Measurements from ENCODE around the gene GPR137B. TPM values are rescaled to one million over a fixed set of nuclear protein-coding genes. Genes with fewer than 3 reads are reported as not detected.
A peak's percentile ranks its signal among the peaks of the same experiment; 100 is the strongest.

The GPR137B gene
- total and polyA plus RNA-seq, 2 of the 4 experiments (the other 2 are of a cell fraction): 4.5 to 12.3 TPM

GRCh38 chr1:236193184-236193583 is 50.8 kb downstream of the GPR137B start:
- DNase-seq (peak; percentile 53), ATAC-seq (ENCODE audit: low read depth) (no peak; the same call in 1 of the 2 replicates)
- BruUV-seq (replicated peaks): no TSS peak
- Histone ChIP-seq H2AFZ (replicated peaks; ENCODE audit: low read length, poor library complexity) (no peak overlapping the region), H3K23ac (ENCODE audit: low read depth, low read length) (no peak overlapping the region), H2BK5ac (ENCODE audit: low read depth, low read length, poor library complexity, severe bottlenecking) (no peak overlapping the region), H3K56ac (ENCODE audit: extremely low read depth, insufficient read depth, low read length) (no peak overlapping the region), H3K4ac (ENCODE audit: low read depth, low read length) (no peak overlapping the region), H3K36me3 (ENCODE audit: control insufficient read depth, insufficient read depth, low read length) (no peaks in the 10 kb centered on the region), H2BK120ac (ENCODE audit: low read depth, low read length) (no peak overlapping the region), H2BK15ac (ENCODE audit: low read depth, low read length) (no peak overlapping the region), H3K4me3 (ENCODE audit: insufficient read depth, low read depth, low read length) (no peak overlapping the region), H4K8ac (ENCODE audit: low read depth in 2 of 2, low read length in 2 of 2) (no peak overlapping the region), H2BK20ac (ENCODE audit: low read depth, low read length) (no peak overlapping the region), H4K5ac (ENCODE audit: low read depth, low read length) (no peak overlapping the region), H4K91ac (ENCODE audit: insufficient read depth, low read depth, low read length) (no peak overlapping the region), H3K27ac (ENCODE audit: insufficient read depth, low read length) (no peak overlapping the region), H3K9ac (ENCODE audit: low read depth, low read length) (no peak overlapping the region), H3K18ac (ENCODE audit: low read depth, low read length) (no peak overlapping the region), H3K27me3 (ENCODE audit: control insufficient read depth, insufficient read depth, low read length) (no peaks in the 10 kb centered on the region), H3K79me1 (ENCODE audit: low read depth in 1 of 2, low read length in 2 of 2) (no peaks in the 10 kb centered on the region), H3K14ac (replicated peaks; ENCODE audit: low read depth, low read length) (no peak overlapping the region), H2AK5ac (ENCODE audit: low read depth, low read length) (no peak overlapping the region), H4K20me1 (ENCODE audit: insufficient read depth, low read length) (no peaks in the 10 kb centered on the region), H3K9me1 (ENCODE audit: insufficient read depth, low read length) (no peaks in the 10 kb centered on the region), H3K9me3 (ENCODE audit: control insufficient read depth, insufficient read depth, low read length) (no peaks in the 10 kb centered on the region), H2AK9ac (replicated peaks; ENCODE audit: low read depth, low read length, poor library complexity) (no peak overlapping the region), H3K4me2 (ENCODE audit: low read depth, low read length) (no peak overlapping the region), H3K4me1 (ENCODE audit: control insufficient read depth, insufficient read depth, low read length) (no peaks in the 10 kb centered on the region)
- WGBS, 2 experiments (ENCODE audit: extremely low coverage in 2 of 2, insufficient read length in 1 of 2): no CpG with 5 or more reads among the region's 2 CpGs
- dilution Hi-C loops (cut with HindIII; ENCODE audit: low sequenced_read_pairs, unreplicated experiment): no loop called here
- TF ChIP-seq MAFK (IDR thresholded peaks at IDR 0.05; ENCODE audit: low read depth, low read length) (no peak), CEBPB (IDR thresholded peaks at IDR 0.05; ENCODE audit: low read depth, low read length) (no peak), RFX5 (IDR thresholded peaks at IDR 0.05; ENCODE audit: low read depth, low read length) (no peak), MXI1 (IDR thresholded peaks at IDR 0.05; ENCODE audit: borderline replicate concordance, low read depth, low read length) (no peak), CHD1 (IDR thresholded peaks at IDR 0.05; ENCODE audit: low read depth, low read length) (no peak), RCOR1 (IDR thresholded peaks at IDR 0.05; ENCODE audit: insufficient replicate concordance, low read length) (no peak), BHLHE40 (IDR thresholded peaks at IDR 0.05; ENCODE audit: low read depth, low read length) (no peak), SMC3 (IDR thresholded peaks at IDR 0.05; ENCODE audit: low read depth, low read length) (no peak), POLR2A (IDR thresholded peaks at IDR 0.05; ENCODE audit: low read depth, low read length) (no peak), NFE2L2 (IDR thresholded peaks at IDR 0.05; ENCODE audit: low read depth, low read length) (no peak), MAZ (IDR thresholded peaks at IDR 0.05; ENCODE audit: borderline replicate concordance, low read depth, low read length) (no peak), RAD21 (IDR thresholded peaks at IDR 0.05; ENCODE audit: low read length) (no peak), CTCF (conservative IDR thresholded peaks at IDR 0.05; ENCODE audit: low read depth, low read length) (no peak), FOS (IDR thresholded peaks at IDR 0.05; ENCODE audit: low read depth, low read length) (no peak), ELK1 (IDR thresholded peaks at IDR 0.05; ENCODE audit: borderline replicate concordance, low read depth, low read length) (no peak)
- TF ChIP-seq, protein P1, sequence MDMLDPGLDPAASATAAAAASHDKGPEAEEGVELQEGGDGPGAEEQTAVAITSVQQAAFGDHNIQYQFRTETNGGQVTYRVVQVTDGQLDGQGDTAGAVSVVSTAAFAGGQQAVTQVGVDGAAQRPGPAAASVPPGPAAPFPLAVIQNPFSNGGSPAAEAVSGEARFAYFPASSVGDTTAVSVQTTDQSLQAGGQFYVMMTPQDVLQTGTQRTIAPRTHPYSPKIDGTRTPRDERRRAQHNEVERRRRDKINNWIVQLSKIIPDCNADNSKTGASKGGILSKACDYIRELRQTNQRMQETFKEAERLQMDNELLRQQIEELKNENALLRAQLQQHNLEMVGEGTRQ (IDR thresholded peaks at IDR 0.05; ENCODE audit: low read depth, low read length): no peak
- CTCF ChIA-PET: no interaction called here
- intact Hi-C loops (cut with micrococcal nuclease): no loop called here
- in situ Hi-C loops (cut with MboI; ENCODE audit: low sequenced_read_pairs): no loop called here
- POLR2A ChIA-PET (ENCODE audit: unreplicated experiment): no interaction called here
